Right lung (tissue), 10 donors: ENCODE data around the gene ZNF117. TPM values are rescaled to one million over a fixed set of nuclear protein-coding genes. Genes with fewer than 3 reads are reported as not detected.
A peak's percentile ranks its signal among the peaks of the same experiment; 100 is the strongest.
"Not testable (repeated sequence)": the region's sequence is repeated elsewhere in the genome, so short reads cannot be mapped to it uniquely, and the experiment has no call there.

Source experiments
- DNase-seq, 2 donors: peaks; one replicate each; pipeline ENCODE4 v3.0.0-alpha.2; 2013
- long read RNA-seq, 8 donors: transcript quantifications; one replicate each; lab custom pipeline, GENCODE V29; 2026
- polyA plus RNA-seq, 5 donors: library from polyadenylated mRNA; unstranded; fragments of 120-200 nt; gene quantifications; one replicate each; pipeline versions ENCODE4 v1.2.1 to v1.2.3, GENCODE V29; 2013; ENCODE audit warnings: inconsistent platforms in 1 of 5, low replicate concordance in 1 of 5; ENCODE audit not compliant: insufficient read length in 5 of 5, insufficient read depth in 1 of 5

Gene ZNF117
- 100 to 1,000 TPM in 1 of 5 donors, 10 to 100 TPM in 4; 35.5 to 123 (median 77.0) TPM for polyA plus RNA-seq
- long read RNA-seq, donor 1, full-length matches to known transcripts: 10 of 10 reads
- long read RNA-seq, donor 1, partial matches to known transcripts: 0 of 10 reads
- long read RNA-seq, donor 1, other reads (novel, unspliced or antisense): 0 of 10 reads
- long read RNA-seq, donor 2, full-length matches to known transcripts: 1 of 1 reads
- long read RNA-seq, donor 2, partial matches to known transcripts: 0 of 1 reads
- long read RNA-seq, donor 2, other reads (novel, unspliced or antisense): 0 of 1 reads
- long read RNA-seq, donor 3, full-length matches to known transcripts: 12 of 12 reads
- long read RNA-seq, donor 3, partial matches to known transcripts: 0 of 12 reads
- long read RNA-seq, donor 3, other reads (novel, unspliced or antisense): 0 of 12 reads
- long read RNA-seq, donor 4, full-length matches to known transcripts: 5 of 5 reads
- long read RNA-seq, donor 4, partial matches to known transcripts: 0 of 5 reads
- long read RNA-seq, donor 4, other reads (novel, unspliced or antisense): 0 of 5 reads
- long read RNA-seq, donor 5, full-length matches to known transcripts: 10 of 42 reads
- long read RNA-seq, donor 5, partial matches to known transcripts: 32 of 42 reads
- long read RNA-seq, donor 5, other reads (novel, unspliced or antisense): 0 of 42 reads
- long read RNA-seq, donor 6, full-length matches to known transcripts: 14 of 14 reads
- long read RNA-seq, donor 6, partial matches to known transcripts: 0 of 14 reads
- long read RNA-seq, donor 6, other reads (novel, unspliced or antisense): 0 of 14 reads
- long read RNA-seq, donor 7, full-length matches to known transcripts: 9 of 9 reads
- long read RNA-seq, donor 7, partial matches to known transcripts: 0 of 9 reads
- long read RNA-seq, donor 7, other reads (novel, unspliced or antisense): 0 of 9 reads
- long read RNA-seq, donor 8, full-length matches to known transcripts: 2 of 2 reads
- long read RNA-seq, donor 8, partial matches to known transcripts: 0 of 2 reads
- long read RNA-seq, donor 8, other reads (novel, unspliced or antisense): 0 of 2 reads

DNA sequence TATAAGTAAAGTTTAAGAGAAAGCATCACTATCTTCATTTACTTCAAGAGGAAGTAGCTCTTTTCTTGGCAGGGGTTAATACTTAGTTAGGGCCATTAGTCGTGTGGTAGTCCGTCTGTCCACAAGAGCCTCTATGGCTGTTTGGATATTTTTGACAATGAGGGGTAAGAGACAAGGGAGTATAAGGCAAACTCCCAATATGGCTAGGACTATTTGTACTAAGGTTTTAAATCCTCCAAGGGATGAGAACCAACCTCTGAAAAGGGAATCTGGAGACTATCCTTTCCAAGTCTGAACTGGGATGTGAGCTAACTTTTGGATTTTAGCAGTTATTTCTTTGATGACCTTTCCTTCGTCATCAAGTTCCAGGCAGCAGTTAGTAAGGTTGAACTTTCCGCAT, at the start of gene ZNF117:
Gene ZNF117, minus strand, starts transcription at position 101 of the 400 bp plus-strand sequence.
- no peak for DNase-seq

DNA sequence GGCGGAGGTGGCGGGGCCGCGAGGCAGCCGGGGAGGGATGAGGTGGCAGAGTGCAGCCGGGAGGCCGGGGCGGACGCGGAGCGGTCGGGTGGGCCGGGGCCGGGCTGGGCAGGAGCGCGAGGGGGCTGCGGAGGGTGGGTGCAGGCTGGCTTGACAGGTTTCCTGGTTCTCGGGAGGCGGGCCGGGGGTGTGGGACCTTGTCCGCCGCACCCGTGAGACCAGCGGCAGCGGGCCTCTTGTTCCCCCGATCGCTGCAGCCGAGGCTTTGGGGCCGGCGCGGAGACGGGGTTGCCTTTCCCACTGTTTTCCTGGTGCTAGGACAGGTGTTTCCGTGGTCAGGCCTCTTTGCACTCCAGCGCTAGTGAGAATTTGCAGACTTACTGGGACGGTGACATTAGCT, 47.9 kb upstream of the ZNF117 start:
- peak; percentile 14 to 29 for DNase-seq

DNA sequence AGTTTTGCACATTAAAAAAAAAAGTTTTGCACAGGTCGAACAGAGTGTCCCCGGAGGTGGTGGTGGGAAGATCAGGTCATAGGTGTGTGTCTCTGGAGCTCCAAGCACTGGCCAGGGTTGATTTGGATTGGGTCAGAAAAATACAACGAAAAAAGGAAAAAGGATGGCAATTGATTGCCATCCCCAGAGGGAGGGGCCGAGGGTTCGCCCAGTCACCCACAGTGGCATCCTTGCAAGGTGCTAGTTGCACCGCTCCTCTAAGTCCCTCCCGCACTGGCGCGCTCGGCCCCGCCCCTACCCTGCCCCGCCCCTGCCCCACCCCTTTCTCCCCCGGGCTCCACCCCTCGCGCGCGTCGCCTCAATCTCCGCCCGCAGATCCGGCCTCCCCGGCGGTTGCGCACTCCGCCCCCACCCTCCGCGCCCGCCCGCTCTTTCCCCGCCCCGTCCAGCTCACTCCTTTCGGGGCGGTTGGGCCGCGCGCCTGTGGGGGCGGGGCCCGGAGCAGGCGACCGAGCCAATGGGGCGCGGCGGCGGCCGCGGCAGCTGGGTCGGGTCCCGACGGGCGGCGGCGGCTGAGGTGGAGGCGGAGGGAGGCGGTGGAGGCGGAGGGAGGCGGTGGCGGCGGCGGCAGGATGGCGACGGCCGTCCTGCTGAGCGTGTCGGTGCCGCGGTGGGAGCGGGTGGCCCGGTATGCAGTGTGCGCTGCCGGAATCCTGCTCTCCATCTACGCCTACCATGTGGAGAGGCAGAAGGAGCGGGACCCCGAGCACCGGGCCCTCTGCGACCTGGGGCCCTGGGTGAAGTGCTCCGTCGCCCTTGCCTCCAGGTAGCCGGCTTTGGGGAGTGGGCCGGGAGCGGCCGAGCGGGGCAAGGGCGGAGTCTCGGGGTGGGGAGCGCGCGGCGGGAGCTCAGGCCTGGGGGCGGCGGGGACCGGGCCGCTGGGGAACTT, 47.2 kb upstream of the ZNF117 start:
- peak; percentile 93 for DNase-seq

DNA sequence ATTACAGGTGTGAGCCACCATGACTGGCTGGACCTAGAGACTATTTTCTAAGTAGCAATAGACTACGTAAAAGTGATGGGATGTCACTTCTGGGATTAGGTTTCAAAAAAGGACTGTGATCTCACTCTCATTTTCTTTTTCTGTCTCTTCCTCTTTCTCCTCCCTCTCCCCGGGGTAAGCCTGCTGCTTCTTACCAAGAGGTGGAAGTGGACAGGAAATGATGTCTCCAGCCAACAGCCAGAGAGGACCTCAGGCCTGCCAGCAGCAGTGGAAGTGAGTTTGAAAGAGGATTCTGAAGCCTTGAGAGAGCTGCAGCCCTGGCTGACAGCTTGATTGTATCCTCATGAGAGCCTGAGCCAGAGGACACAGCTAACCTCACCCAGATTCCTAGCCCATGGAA, 45.7 kb upstream of the ZNF117 start:
- DNase-seq: not testable (repeated sequence)

DNA sequence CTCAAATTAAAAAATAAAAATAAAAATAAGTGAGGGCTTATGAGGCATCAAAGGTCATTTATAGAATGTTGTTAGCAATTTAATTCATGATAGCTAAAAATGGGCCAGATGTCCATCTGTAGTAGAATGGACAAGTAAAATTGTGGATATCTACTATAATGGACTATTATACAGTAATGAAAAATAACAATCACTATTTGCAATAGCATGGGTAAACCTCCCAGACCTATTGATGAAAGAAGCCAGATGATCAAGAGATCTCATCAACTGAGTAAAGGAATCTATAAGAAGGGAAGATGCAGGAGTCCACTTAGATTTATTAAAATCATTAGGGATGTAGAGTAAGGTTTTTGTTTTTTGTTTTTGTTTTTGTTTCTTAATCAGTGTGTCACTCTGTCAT, 44.6 kb upstream of the ZNF117 start:
- DNase-seq: not testable (repeated sequence)

DNA sequence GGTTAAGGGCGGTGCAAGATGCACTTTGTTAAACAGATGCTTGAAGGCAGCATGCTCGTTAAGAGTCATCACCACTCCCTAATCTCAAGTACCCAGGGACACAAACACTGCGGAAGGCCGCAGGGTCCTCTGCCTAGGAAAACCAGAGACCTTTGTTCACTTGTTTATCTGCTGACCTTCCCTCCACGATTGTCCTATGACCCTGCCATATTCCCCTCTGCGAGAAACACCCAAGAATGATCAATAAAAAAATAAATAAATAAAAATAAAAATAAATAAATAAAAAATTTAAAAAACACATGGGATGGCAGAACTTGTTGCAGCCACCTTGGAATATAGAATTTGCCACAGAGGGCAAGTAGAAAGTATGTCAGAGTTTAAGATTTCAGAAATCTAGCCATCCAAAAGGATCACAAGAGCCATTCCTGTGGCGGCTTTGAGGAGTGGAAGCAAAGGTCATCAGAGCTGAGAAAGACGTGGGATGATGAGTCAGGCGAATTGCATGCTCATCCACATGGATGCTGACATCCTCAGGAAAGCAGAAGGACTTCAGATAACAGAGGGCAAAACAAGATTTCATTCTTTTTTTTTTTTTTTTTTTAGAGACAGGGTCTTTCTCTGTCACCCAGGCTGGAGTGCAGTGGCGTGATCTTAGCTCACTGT, 43.4 kb upstream of the ZNF117 start:
- DNase-seq: not testable (repeated sequence)

DNA sequence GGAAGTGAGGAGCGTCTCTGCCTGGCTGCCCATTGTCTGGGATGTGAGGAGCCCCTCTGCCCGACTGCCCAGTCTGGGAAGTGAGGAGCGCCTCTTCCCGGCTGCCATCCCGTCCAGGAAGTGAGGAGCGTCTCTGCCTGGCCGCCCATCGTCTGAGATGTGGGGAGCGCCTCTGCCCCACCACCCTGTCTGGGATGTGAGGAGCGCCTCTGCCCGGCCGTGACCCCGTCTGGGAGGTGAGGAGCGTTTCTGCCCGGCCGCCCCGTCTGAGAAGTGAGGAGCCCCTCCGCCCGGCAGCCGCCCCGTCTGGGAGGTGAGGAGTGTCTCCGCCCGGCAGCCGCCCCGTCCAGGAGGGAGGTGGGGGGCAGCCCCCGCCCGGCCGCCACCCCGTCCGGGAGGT, 42.6 kb upstream of the ZNF117 start:
- DNase-seq: not testable (repeated sequence)

DNA sequence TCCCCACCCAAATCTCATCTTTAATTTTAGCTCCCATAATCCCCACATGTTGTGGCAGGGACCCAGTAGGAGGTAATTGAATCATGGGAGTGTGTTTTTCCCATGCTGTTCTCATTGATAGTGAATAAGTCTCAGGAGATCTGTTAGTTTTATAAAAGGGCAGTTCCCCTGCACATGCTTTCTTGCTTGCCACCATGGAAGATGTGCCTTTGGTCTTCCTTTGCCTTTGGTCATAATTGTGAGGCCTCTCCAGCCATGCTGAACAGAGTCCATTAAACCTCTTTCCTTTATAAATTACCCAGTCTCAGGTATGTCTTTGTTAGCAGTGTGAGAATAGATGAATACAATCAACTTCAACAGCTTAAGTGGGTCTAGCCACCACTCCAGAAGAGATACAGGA, 34.2 kb upstream of the ZNF117 start:
- not testable (repeated sequence) for DNase-seq

DNA sequence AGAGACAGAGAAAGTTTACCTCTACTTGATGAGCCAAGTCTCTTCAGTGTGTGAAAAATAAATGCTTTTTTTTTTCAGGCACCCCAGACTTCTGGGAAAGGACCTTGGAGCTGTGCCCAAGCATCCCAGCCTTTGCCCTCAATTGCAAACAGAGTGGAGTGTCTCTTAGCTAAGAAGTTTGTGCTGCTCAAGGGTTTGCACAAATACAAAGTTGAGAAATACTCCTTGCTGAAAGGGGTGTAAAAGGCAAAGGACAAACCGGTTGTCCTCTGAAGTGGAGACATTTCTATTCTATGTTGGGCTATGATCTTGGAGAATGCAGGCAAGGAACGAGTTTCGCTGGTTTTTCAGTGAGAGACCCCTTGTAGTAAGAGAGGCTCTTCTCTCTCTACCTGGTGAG, 30.1 kb upstream of the ZNF117 start:
- DNase-seq: peak; percentile 49 to 50

DNA sequence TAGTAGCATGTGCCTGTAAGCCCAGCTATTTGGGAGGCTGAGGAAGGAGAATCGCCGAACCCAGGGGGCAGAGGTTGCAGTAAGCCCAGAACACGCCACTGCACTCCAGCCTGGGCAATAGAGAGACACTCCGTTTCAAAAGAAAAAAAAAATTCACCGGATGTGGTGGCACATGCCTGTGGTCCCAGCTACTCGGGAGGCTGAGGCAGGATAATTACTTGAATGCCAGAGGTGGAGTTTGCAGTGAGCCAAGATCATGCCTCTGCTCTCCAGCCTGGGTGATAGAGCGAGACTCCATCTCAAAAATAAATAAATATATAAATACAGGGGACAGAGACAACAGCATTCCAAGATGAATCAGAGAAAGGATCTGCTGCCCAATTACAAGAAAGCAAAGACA, 19.0 kb upstream of the ZNF117 start:
- not testable (repeated sequence) for DNase-seq

DNA sequence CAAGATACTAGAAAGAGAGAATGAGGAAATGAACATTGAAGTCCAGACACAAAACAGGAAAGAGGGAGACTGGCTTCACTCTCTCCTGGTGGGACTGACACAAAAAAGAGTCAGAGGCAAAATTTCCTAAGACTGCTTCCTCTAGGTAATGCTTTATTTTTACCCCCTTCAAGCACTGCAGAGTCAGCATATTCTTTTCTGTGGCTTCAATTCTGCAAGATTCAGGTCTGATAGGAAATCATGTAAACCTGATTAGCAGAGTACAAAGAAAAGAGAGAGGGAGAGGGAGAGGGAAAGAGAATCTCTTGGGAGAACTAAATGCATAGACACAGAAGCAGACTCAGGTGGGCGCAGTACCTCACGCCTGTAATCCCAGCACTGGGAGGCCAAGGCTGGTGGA, 18.6 kb upstream of the ZNF117 start:
- DNase-seq: not testable (repeated sequence)

DNA sequence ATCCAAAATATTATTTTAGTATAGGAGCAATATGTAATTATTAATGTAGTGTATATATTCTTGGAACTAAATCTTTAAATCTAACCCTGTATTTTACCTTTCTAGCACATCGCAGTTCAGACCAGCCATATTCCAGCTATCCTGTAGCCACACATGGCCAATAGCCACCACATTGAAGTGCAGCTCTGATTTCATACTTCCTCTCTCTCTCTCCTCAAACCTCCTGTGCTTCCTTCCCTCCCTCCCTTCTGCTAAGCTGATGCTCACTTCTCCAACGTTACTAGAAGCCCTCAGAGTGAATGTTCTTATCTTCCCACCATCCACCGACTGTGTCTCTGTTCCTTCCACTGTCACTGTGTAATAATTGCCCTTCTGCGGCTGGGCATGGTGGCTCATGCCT, 16.2 kb upstream of the ZNF117 start:
- DNase-seq: not testable (repeated sequence)

DNA sequence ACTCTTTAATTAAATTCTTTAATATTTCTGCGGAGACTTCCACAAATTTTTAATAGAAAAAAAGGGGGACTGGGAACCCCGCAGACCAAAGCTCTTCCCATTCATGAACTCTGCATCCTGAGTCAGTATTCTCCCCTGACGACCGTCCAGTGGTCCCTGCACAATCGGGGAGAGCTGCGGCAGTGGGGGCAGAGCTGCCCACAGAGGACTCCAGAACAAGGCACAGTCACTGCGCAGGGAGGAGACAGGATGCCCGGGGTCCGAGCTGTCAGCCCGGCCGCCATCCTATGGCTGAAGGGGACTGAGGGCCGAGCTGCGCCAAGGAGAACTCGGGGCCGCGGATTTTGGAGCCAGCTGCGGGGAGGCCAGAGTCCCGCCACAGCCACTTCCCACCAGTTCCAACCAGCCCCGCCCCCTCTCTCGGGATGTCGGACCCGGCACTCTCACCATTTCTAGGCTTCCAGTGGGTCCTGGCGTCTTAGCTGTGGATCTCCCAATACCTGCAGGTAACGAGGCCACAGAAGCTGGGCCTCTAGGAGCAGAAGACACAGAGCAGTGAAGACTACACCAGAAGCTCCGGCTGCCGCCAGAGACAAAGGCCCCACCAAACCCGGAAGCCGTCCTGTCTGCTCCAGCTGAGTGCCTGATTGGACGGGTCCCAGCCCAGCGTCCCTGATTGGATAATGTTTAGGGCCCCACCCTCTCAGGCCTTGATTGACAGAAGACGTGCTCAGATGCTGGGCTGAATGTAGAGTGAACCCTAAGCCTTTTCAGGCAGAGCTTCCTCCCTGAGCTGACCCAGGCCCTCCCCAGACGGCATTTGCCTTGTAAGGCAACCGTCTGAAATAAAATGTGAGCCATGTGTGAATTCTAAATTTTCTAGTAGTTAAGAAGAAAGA, 15.5 kb upstream of the ZNF117 start, which contains the start of gene ERV3-1:
Gene ERV3-1, minus strand, starts transcription at position 594 of the 899 bp plus-strand sequence. CDS start 13,661 bp downstream, outside the sequence.
- DNase-seq: peak; percentile 89 to 93

DNA sequence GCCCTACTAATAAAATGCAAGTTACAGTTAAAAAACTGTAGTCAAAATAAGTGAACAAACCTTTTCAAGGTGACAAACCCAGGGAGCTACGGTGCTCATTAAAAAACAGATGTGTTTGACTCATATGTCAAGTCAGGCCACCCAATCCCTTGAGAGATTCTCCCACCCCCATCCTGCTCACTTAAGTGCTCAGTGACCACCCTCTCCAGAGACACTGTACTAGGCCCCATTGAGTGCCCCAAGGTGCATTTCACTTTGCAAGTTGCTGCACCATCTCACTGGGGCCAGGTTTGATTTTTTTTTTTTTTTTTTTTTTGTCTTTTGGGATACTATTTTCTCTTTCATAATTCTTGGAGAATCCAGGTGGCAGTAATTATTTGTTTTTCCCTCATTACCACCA, 13.7 kb upstream of the ZNF117 start:
- no peak for DNase-seq

DNA sequence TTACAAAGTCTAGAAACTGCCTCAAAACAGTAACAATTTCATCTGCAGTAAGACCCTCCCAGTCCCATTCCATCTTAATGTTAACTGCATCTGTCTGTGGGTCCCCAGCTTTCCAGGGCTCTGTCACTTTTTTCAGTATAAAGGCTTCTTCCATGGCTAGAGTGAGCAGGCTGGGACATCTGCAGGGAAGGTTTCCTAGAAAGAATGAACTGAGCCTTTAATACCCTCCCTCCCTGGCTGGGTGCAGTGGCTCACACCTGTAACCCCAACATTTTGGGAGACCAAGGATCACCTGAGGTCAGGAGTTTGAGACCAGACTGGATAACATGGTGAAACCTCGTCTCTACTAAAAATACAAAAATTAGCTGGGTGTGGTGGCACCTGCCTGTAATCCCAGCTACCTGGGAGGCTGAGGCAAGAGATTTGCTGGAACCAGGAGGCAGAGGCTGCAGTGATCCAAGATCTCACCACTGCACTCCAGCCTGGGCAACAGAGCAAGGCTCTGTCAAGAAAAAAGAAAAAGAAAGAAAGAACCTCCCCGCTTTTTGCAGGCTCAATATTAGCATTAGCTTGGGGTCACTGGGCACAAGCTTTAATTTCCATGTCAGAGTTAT, 12.2 kb upstream of the ZNF117 start:
- no peak for DNase-seq

DNA sequence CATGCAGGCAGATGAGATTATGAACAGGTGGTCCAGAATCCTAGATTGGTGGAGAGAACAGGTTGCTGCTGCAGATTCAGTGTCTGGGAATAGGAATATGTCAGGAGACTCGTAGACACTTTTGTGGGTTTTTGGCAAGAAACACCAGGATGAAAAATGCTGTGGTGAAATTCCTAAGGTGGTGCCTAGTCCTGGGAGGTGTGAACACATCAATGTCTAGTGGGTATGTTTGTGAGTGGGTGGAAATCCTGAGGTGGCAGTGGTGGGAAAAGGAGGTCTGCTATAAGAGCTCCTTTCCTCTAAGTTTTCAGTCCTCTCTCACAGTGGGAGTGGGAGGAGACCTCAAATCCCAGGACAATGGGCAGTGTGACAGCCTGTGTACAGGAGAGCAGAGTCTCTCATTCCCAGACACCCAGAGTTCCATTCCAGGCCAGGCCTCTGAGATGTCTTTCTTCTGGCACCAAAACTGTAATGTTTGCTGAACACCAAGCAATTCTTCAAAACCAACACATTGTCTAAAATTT, 10.5 kb upstream of the ZNF117 start:
- no peak for DNase-seq

DNA sequence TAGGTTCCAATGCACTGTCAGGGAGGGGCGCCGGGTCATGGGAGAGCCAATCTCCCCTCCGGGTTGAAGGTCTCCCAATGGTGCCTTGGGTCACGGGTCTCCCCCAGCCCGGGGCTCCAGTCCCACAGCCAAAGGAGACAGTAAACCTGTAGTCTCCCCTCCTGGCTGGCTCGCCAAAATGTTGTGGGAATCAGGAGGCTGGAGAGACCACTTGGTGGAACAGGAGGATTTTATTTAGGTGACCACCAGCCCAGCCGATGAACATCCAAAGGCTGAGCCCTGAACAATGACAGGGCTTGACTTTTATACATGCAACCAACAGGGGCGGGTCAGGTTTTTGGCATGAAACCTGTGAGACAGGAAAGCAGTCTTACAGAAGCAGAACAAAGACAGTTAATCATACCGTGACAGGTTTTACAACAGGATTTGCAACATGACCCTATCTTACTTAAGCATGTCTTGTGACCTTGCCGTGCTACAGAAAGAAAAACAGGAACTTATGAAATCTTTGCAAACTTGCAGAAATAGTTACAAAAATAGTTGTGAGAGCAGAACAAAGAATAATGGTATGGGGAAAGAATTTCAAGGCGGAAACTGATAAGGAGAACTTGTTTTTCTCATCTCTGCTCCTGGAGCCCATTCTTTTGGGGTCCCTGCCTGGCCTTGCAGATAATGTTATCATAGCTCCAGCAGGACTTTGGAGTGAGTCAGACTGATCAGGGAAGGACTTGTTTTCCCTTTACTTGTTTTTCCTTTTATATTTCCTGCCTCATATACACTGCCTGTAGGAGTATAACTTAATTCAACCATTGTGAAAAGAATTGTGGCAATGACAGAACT, 8.5 kb upstream of the ZNF117 start:
- no peak for DNase-seq

DNA sequence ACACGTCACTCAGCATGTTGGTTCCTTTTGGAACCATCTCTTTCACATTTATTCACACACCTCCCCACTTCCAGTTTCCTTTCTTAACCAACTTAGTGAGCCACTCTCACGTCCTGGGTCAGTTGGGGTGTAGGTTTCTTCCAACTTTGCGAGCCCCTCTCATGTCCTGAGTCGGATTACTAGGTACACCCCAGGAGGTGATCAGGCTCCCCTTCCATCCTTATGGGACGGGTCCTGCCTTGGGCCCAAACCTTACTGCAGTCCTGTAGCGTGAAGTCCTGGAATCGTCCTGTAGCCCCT, 8.0 kb upstream of the ZNF117 start:
- no peak for DNase-seq
